GM23248 (cell line): Measurements from ENCODE around the gene NPB. TPM values are rescaled to one million over a fixed set of nuclear protein-coding genes. Genes with fewer than 3 reads are reported as not detected.

Experiments
- DNase-seq: peaks from one replicate; pipeline ENCODE4 v3.0.0-alpha.2; 2015
- H2AFZ ChIP-seq: fragments of 200-600 bp; sonication (generic); 2 replicates; pipeline ENCODE4 v1.6.1; 2016; ENCODE audit warnings: antibody characterized with exemption
- H3F3A ChIP-seq: fragments of 200-600 bp; sonication (generic); 2 replicates; pipeline ENCODE4 v1.6.1; 2016; ENCODE audit warnings: mild to moderate bottlenecking, antibody characterized with exemption, mixed run types; ENCODE audit not compliant: insufficient read depth
- H3K27ac ChIP-seq: fragments of 200-600 bp; sonication (generic); 2 replicates; pipeline ENCODE4 v1.5.1; 2016; ENCODE audit warnings: mild to moderate bottlenecking
- H3K27me3 ChIP-seq: fragments of 200-600 bp; sonication (generic); replicated peaks from 2 replicates; pipeline ENCODE4 v1.6.1; 2016; ENCODE audit warnings: mild to moderate bottlenecking; ENCODE audit not compliant: insufficient read depth
- H3K36me3 ChIP-seq: fragments of 200-600 bp; sonication (generic); 2 replicates; pipeline ENCODE4 v1.6.1; 2016; ENCODE audit warnings: low read depth, mild to moderate bottlenecking
- H3K4me1 ChIP-seq: fragments of 200-600 bp; sonication (generic); 2 replicates; pipeline ENCODE4 v1.6.1; 2016; ENCODE audit warnings: mild to moderate bottlenecking; ENCODE audit not compliant: insufficient read depth
- H3K4me2 ChIP-seq: fragments of 200-600 bp; sonication (generic); one replicate; pipeline ENCODE4 v1.6.1; 2016; ENCODE audit warnings: mild to moderate bottlenecking; ENCODE audit not compliant: unreplicated experiment
- H3K4me3 ChIP-seq: fragments of 200-600 bp; sonication (generic); 2 replicates; pipeline ENCODE4 v1.5.1; 2016; ENCODE audit warnings: mild to moderate bottlenecking
- H3K79me2 ChIP-seq: fragments of 200-600 bp; sonication (generic); 2 replicates; pipeline ENCODE4 v1.6.1; 2016; ENCODE audit warnings: mild to moderate bottlenecking; ENCODE audit not compliant: insufficient read depth
- H3K9ac ChIP-seq: fragments of 200-600 bp; sonication (generic); 2 replicates; pipeline ENCODE4 v1.6.1; 2016; ENCODE audit warnings: mild to moderate bottlenecking
- H3K9me2 ChIP-seq: fragments of 200-600 bp; sonication (generic); 2 replicates; pipeline ENCODE4 v1.6.1; 2016; ENCODE audit warnings: mixed run types, mild to moderate bottlenecking, moderate library complexity; ENCODE audit not compliant: insufficient read depth
- H3K9me3 ChIP-seq: fragments of 200-600 bp; sonication (generic); one replicate; pipeline ENCODE4 v1.6.1; 2017; ENCODE audit warnings: low read depth
- H4K20me1 ChIP-seq: fragments of 200-600 bp; sonication (generic); 2 replicates; pipeline ENCODE4 v1.6.0; 2016; ENCODE audit not compliant: insufficient read depth
- EZH2 ChIP-seq: fragments of 200-600 bp; sonication (generic); IDR thresholded peaks from 2 replicates; pipeline ENCODE4 v1.6.1; 2018; ENCODE audit warnings: antibody characterized with exemption, mild to moderate bottlenecking; ENCODE audit not compliant: insufficient read depth, poor library complexity, severe bottlenecking
- EZH2phosphoT487 ChIP-seq: fragments of 200-600 bp; sonication (generic); IDR thresholded peaks from 2 replicates; pipeline ENCODE4 v1.6.1; 2018; ENCODE audit warnings: antibody characterized with exemption, moderate library complexity, mild to moderate bottlenecking, low read depth; ENCODE audit not compliant: insufficient read depth
- WGBS, 2 experiments: methylation state at CpG; one replicate each; pipeline ENCODE4 v1.1.6; 2015 to 2017; ENCODE audit warnings: low lambda C conversion rate in 2 of 2, low coverage in 1 of 2; ENCODE audit errors: missing lambda C conversion rate in 2 of 2; 5-methylcytosine and 5-hydroxymethylcytosine counted together
- in situ Hi-C: fragments of 300-500 bp; cut with MboI; formaldehyde crosslinking; loops from 2 replicates; pipeline ENCODE4 v1.15.0; 2020
- polyA plus RNA-seq: library from polyadenylated mRNA; unstranded; fragments of >200 nt; fragmentation: Nextera tagmentation; extraction: Ambion mirVana; gene quantifications from 2 replicates; pipeline ENCODE4 v1.2.1, GENCODE V29; 2016
- total RNA-seq: library from RNA; depleted of rRNA; stranded (reverse); fragments of >200 nt; shearing (Covaris generic); gene quantifications from 2 replicates; pipeline ENCODE4 v1.2.3, GENCODE V29; 2014

Gene NPB
- total and polyA plus RNA-seq, 2 experiments from 2014 or later: 1.1 to 2.4 TPM

DNA sequence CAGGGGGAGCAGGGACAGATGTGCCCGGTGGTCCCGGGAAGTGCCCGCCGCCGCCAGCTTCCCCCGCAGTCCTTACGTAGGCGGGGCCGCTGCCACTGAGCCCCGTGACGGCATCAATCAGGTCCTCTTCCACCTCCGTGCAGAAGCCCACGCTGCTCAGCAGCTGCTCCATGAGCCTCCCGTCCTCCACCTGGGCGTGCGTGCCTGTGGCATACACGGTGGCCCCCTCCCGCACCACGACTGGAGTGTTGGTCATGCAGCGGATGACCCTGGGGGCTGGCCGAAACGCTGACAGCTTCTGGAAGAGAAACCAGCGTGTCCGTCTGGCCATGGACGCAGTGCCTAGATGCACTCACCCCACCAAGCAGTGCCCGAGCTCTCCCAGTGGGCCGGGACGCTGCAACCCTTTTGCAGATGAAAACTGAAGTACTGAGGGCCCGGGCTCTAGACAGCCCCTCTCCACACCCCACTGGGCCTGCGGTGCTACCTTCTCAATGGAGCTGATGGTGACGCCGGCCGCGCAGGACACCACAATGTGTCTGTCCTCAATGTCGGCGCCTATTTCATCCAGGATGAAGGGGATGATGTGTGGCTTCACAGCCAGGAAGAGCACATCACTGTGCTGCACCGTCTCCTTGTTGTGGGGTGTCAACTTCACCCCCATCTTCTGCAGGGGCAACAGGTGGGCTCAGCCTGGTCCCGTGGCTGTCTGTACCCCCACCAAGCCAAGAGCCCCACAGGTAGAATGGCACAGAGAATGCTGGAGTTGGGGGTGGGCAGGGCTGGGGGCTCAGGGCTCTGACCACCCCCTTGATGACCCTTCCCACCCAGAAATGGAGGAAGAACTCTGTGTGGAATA, 33.0 kb downstream of the NPB start:
- DNase-seq: no peak
- Histone ChIP-seq H3K4me3 (0 out of 2 replicates have a peak overlapping the region, but pooled peaks have one; percentile 86), H3K4me2 (no peak overlapping the region), H3K79me2 (peaks cover 16% of the 10 kb centered on the region), H3K9ac (no peak overlapping the region), H3K36me3 (no peaks in the 10 kb centered on the region), H3K9me3 (no peaks in the 10 kb centered on the region), H3K9me2 (no peaks in the 10 kb centered on the region), H2AFZ (no peak overlapping the region), H4K20me1 (no peaks in the 10 kb centered on the region), H3K27ac (no peak overlapping the region), H3F3A (no peaks in the 10 kb centered on the region), H3K4me1 (0 out of 2 replicates have a peak, but pooled peaks cover 7% of the 10 kb centered on the region), H3K27me3 (no peaks in the 10 kb centered on the region)
- 87 to 91% methylated on average over 31 to 38 of the region's 38 CpGs for WGBS, 2 experiments
- TF ChIP-seq EZH2: no peak
- TF ChIP-seq EZH2phosphoT487: no peak
- in situ Hi-C loops: no loop called here

DNA sequence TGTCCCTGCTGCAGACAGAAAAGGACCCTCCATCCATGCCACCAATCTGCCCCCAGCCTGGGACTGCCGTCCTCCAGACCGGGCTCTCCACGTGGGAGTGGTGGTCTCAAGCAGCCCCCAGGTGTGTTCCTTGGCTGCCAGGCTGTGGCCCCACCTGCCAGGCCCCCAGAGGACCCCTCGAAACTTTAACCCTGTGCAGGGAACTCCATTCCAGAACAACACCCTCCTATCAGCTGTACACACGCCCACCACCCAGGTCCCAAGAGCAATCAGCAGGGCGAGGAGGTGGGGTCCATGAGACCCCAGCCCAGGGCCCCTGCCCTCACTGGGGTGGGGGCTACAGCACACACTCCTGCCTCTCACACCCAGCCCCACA, 33.7 kb downstream of the NPB start:
- no peak for TF ChIP-seq EZH2phosphoT487
- no peak for TF ChIP-seq EZH2
- H3K9ac ChIP-seq: peak overlapping the region; percentile 28; the same call in 1 of the 2 replicates
- no peak for DNase-seq
- H3F3A ChIP-seq: no peaks in the 10 kb centered on the region
- no peaks in the 10 kb centered on the region for H4K20me1 ChIP-seq
- peak overlapping the region; percentile 82 for H3K4me2 ChIP-seq
- in situ Hi-C loops: no loop called here
- WGBS, 2 experiments: 89 to 95% methylated on average over 5 to 6 of the region's 6 CpGs
- H3K27me3 ChIP-seq: no peaks in the 10 kb centered on the region
- no peaks in the 10 kb centered on the region for H3K9me2 ChIP-seq
- no peaks in the 10 kb centered on the region for H3K9me3 ChIP-seq
- peaks cover 16% of the 10 kb centered on the region for H3K79me2 ChIP-seq
- no peak overlapping the region for H2AFZ ChIP-seq
- 0 out of 2 replicates have a peak, but pooled peaks cover 7% of the 10 kb centered on the region for H3K4me1 ChIP-seq
- peak overlapping the region; percentile 86 for H3K4me3 ChIP-seq
- H3K27ac ChIP-seq: no peak overlapping the region
- no peaks in the 10 kb centered on the region for H3K36me3 ChIP-seq

DNA sequence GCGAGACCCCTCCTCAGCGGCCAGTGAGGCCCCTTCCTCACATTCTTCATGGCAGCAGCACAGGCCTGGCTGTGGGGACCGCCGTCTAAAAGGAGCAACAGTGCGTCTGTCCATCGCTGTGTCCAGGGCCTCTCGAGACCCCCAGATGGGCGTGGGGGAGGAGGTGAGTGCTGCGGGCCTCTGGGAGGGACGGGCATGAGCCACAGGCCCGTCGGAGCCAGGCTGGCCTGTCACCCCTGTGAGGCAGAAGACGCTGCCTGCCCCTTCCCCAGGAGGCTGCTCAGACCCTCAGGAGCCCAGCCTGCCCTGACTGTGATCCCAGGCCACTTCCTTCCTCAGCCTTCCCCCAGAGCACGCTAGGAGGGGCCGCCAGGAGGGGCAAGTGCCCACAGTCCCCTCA, 37.2 kb downstream of the NPB start:
- H3K79me2 ChIP-seq: peaks cover 16% of the 10 kb centered on the region
- no peaks in the 10 kb centered on the region for H3K36me3 ChIP-seq
- no peaks in the 10 kb centered on the region for H3K27me3 ChIP-seq
- no peaks in the 10 kb centered on the region for H4K20me1 ChIP-seq
- H2AFZ ChIP-seq: no peak overlapping the region
- DNase-seq: no peak
- no peaks in the 10 kb centered on the region for H3K9me3 ChIP-seq
- no peak overlapping the region for H3K9ac ChIP-seq
- no peaks in the 10 kb centered on the region for H3F3A ChIP-seq
- no peak overlapping the region for H3K4me2 ChIP-seq
- WGBS, 2 experiments: 87 to 88% methylated on average over 15 of the region's 15 CpGs
- H3K27ac ChIP-seq: no peak overlapping the region
- H3K4me3 ChIP-seq: no peak overlapping the region
- no peak for TF ChIP-seq EZH2
- TF ChIP-seq EZH2phosphoT487: no peak
- H3K9me2 ChIP-seq: no peaks in the 10 kb centered on the region
- in situ Hi-C loops: no loop called here
- H3K4me1 ChIP-seq: 0 out of 2 replicates have a peak, but pooled peaks cover 7% of the 10 kb centered on the region

DNA sequence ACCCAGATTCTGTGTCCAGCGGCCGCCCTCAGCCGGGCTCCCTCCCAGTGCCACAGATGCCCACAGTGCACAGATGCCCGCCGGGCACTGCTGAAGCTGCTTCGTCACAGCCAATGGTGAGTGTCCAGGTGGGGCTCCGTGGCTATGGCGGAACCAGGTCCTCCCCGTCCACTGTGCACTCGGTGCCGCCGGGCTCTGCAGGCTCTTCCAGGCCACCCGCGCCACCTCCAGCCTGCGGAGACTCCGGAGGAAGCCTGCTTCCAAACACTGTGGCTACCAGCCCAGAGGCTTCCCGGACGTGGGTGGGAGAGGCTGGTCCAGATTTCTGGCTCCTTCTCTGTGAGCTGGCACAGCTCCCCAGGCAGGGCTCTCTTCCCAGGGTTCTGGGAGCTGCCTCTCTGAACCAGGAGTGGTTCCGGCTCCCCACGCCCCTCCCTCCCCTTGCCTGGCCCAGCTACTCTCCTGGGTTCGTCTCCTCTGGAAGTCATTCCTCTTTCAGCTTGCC, 37.9 kb downstream of the NPB start:
- Histone ChIP-seq H3K36me3 (no peaks in the 10 kb centered on the region), H3K9me3 (no peaks in the 10 kb centered on the region), H3K27ac (no peak overlapping the region), H3K4me2 (peak overlapping the region; percentile 29), H2AFZ (peak overlapping the region; percentile 59), H3K4me3 (no peak overlapping the region), H3K9ac (no peak overlapping the region), H4K20me1 (no peaks in the 10 kb centered on the region), H3K27me3 (no peaks in the 10 kb centered on the region), H3F3A (no peaks in the 10 kb centered on the region), H3K4me1 (0 out of 2 replicates have a peak, but pooled peaks cover 7% of the 10 kb centered on the region), H3K9me2 (no peaks in the 10 kb centered on the region), H3K79me2 (peaks cover 16% of the 10 kb centered on the region)
- peak; percentile 75 for DNase-seq
- in situ Hi-C loops: no loop called here
- 17 to 26% methylated on average over 21 of the region's 21 CpGs for WGBS, 2 experiments
- TF ChIP-seq EZH2phosphoT487: no peak
- TF ChIP-seq EZH2: no peak
